ENCODE results near the gene PPP2R3C.
"Not testable (repeated sequence)": the region's sequence is repeated elsewhere in the genome, so short reads cannot be mapped to it uniquely, and the experiment has no call there.

The PPP2R3C gene

DNA sequence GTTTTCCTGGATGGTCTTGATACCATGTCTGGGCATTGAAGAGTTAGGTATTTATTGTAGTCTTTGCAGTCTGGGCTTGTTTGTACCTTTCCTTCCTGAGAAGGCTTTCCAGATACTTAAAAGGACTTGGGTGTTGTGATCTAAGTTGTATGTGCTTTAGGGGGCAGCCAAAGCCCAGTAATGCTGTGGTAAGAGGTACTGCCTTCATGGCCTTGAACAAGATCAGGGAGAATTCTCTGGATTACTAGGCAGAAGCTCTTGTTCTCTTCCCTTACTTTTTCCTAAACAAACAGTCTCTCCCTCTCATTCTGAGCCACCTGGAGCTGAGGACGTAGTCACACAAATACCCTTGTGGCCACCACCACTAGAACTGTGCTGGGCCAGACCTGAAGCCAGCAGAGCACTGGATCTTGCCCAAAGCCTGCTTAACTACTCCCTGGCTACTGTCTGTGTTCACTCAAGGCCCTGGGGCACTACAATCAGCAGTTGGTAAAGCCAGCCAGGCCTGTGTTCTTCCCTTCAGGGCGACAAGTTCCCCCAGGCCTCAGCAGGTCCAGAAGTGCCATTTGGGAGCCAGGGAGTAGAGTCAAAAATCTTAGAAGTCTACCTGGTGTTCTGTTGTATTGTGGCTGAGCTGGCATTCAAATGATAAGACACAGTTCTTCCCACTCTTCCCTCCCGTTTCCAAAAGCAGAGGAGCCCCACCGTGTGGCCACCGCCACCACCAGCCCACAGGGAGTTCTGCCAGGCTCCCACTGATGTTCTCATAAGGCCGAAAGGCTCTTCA is 11.9 kb upstream of the PPP2R3C start:
- no peak for FAIRE-seq
- DNase-seq (ENCODE audit: insufficient read length, low spot score): no peak

DNA sequence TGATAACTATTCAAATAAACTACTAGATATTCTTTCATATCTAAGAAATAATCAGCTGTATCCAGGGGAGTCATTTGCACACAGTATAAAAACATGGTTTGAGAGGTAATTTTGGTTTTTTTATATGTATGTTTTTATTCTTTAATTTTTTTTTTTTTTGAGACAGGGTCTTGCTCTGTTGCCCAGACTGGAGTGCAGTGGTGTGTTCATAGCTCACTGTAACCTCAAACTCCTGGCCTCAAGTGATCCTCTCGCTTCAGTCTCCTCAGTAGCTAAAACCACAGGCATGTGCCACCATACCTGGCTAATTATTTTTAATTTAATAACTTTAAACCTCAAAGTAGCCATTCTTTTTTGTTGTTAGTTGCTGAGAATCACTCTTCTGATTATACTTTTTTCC is 2.3 kb upstream of the PPP2R3C start:
- no peak for FAIRE-seq
- no peak for DNase-seq (ENCODE audit: insufficient read length, low spot score)

DNA sequence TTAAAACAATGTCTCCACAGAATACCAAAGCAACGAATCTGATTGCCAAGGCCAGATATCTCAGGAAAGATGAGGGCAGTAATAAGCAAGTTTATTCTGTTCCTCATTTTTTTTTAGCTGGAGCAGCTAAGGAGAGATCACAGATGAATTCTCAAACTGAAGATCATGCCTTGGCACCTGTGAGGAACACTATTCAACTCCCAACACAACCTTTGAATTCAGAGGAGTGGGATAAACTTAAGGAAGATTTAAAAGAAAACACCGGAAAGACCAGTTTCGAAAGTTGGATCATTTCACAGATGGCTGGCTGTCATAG is 1.6 kb upstream of the PPP2R3C start:
- no peak for FAIRE-seq
- no peak for DNase-seq (ENCODE audit: insufficient read length, low spot score)

DNA sequence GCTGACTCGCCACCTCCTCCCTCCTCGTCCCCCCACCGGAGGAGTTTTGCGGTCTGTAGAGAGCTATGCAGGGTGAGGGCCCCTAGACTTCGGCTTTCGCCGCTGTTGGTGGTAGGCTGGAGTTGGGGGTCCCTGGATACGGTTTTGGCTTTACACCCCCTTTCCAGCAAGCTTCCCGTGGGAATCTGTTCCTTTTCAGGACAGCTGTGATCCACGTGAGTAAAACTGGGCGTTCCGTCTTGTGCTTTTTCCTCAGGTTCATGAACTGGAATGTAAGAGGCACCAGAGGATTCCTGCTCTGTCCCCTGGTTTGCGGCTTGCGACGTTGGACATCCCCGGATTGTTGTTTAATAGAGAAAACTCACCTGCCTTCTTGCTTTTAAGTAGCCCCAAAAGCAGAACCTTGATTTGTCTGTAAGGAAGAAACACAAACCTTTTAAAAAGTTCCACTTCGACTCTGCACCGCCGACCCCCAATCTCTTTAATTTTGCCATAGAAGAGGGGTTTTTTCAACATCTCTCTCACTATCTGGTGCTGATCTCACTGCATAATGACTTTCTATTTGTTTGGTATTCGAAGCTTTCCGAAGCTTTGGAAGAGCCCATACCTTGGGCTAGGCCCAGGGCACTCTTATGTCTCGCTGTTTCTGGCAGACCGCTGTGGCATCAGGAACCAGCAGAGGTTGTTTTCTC is 1.1 kb upstream of the PPP2R3C start:
- DNase-seq (ENCODE audit: insufficient read length, low spot score): peak; percentile 27
- no peak for FAIRE-seq

DNA sequence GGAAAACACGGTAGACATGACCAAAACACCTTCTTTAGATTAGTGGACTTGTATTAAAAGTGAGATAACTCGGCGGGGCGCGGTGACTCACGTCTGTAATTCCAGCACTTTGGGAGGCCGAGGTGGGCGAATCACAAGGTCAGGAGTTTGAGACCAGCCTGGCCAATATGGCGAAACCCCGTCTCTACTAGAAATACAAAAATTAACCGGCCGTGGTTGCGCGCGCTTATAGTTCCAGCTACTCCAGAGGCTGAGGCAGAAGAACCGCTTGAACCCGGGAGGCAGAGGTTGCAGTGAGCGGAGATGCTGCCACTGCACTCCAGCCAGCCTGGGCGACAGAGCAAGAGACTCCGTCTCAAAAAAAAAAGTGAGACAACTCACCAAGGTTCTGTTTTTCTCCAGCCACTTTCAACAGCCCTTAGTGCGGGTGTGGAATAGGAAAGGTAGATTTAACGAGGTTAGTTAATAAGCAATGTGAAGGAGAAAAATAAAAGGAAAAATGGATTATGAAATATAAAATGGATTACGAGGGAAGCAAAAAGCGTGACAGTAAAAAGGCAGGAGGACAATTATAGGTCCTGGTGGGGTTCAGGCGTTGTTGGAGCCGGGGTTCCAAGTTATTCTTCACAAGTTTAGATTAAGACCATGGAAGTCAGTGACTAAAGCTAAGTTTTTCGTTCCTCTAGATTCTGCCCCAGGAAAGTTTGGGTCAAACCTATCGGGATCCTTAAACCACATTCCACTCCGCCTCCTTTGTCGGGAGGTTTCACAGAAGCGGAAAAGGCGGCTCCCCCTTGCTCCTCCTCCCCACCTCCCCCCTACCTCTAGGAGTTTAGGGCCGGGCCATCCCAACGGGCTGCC is 534 bp downstream of the PPP2R3C start:
- FAIRE-seq: no peak
- DNase-seq (ENCODE audit: insufficient read length, low spot score): no peak

DNA sequence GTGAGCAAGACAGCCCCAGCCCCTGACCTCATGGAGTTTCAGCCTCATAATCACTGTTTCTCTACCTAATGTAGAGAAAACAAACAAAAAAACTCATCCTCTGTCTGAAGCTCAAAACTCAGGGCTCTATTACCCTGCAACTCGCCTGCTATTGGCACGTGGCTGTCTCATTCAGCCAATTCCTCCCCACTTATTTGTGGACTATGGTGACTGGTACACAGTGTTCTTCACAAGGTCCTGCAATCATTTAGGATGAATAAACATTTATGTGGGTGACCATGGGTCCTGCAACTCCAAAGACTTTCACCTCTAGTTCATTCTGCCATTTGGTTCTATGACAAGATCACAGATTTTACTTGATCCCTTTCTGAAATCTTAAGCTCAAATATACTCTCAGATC is 4.7 kb downstream of the PPP2R3C start:
- FAIRE-seq (no peak), DNase-seq (ENCODE audit: insufficient read length, low spot score) (no peak)

DNA sequence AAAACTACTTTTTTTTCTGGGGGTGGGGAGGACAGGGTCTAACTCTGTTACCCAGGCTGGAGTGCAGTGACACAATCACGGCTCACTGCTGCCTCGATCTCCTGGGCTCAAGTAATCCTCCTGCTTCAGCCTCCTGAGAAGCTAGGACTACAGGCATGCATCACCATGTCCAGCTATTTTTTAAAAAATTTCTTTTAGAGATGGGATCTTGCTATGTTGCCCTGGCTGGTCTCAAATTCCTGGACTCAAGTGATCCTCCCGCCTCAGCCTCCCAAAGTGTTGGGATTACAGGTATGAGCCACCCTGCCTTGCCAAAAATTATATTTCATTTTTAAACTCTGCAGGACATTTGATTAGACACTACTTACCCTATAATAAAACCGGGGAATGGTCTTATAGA is 5.5 kb downstream of the PPP2R3C start:
- DNase-seq (ENCODE audit: insufficient read length, low spot score): no peak

DNA sequence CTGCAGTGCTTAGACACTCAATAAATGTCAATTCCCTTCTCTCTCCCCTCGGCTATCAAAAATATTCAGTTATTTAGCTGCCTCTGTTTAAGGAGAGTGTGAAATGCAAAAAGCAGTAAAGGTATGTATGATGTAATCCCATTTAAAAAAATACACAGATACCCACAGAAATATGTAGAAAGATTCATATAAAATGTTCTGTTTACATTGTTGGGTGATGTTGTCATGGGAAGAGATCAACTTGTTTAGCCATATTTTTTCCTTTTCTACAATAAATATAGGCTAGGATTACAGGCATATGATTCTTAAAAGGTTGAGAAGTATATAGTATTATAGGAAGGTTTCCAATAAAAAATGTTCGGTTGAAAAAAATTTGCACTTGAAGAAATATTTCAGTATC is 7.8 kb downstream of the PPP2R3C start:
- FAIRE-seq (no peak), DNase-seq (ENCODE audit: insufficient read length, low spot score) (peak; percentile 14)

More for the DNA sequence above, 5.5 kb downstream of the PPP2R3C start:
- FAIRE-seq: no peak

DNA sequence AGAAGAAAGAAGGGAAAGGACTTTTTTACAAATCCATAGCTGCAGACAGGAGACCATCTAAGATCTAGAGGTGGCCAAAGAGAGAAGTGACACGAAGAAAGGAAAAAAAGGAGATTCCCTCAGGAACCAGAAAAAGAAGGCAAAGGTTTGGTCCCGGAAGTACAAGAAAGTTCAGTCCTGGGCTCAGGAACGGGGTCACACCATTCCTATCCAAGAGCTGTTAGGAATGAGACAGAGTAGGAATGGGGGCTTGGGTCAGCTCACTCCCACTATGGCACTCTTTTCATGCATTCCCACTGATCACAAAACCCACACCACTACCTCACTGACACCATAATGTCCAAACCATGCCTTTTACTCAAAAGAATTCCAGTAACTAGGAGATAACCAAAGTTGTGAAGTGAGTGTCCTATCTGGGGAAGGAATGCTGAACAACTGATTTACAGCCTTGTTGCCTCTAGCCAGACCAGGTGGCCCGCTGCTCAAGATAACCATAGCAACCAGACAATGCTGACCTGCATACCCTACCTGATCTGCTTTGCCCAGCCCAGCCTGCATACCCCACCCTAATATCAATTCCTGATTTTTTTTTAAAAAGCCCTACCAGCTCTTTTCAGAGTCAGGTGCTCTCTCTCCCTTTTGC is 8.4 kb downstream of the PPP2R3C start:
- DNase-seq (ENCODE audit: insufficient read length, low spot score): no peak
- no peak for FAIRE-seq

DNA sequence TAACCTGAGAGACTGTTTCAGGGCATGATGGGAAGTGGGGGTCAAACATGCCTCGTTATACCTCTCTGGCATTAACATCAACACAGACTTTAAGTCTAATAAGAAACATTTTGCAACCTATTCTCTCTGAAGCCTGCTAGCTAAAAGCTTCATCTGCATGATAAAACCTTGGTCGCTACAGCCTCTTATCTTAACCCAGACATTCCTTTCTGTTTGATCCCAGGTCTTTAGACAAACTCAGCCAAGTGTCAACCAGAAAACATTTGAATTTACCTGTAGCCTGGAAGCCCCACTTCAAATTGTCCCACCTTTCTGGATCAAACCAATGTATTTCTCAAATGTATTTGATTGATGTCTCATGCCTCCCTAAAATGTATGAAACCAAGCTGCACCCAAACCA is 9.1 kb downstream of the PPP2R3C start:
- FAIRE-seq (no peak), DNase-seq (ENCODE audit: insufficient read length, low spot score) (no peak)

DNA sequence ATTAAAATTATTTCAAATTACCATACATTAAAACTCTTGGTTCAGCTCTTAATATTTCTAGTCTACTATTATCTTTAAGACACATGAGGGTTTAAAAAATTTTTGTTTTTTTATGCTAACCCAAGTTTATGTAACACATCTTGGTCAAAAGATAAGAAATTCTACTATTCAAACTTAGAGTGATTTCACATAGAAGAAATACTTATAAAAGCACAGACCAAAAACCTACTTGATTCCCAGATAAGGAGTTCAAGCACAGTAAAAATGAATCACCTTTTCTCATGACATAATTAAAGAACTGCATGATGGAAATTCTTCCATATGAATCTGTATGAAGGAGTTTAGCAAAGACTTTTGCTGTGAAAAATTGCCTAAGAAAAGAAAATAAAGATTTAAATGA is 13.9 kb downstream of the PPP2R3C start:
- FAIRE-seq (no peak), DNase-seq (ENCODE audit: insufficient read length, low spot score) (no peak)

DNA sequence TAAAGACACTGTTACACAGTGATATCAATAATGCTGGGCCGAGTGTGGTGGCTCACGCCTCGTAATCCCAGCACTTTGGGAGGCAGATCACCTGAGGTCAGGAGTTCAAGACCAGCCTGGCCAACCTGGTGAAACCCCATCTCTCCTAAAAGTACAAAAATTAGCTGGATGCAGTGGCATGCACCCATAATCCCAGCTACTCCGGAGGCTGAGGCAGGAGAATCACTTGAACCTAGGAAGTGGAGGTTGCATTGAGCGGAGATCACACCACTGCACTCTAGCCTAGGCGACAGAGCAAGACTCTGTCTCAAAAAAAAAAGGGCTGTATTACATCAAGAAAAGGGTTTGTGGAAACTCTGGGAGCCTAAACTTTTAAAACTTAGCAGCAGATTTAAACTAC is 27.1 kb downstream of the PPP2R3C start:
- not testable (repeated sequence) for FAIRE-seq; DNase-seq (ENCODE audit: insufficient read length, low spot score)

DNA sequence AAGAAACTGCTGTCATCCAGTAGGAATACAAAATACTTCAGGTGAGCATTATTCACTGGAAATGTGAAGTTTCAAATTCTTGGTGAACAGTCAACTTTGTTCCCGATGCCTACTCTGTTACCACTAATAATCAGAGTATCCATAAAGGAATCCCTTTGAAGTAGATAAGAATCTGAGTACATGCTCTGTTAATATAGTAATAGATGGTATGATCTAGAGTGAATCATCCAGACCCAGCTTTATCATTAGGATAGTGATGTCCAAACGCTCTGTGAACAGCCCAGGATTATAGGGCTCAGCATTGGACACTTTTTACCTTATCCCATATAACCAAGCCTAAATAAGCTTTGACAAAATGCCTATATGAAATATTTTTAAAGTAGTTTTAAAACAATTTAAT is 33.3 kb downstream of the PPP2R3C start:
- no peak for DNase-seq (ENCODE audit: insufficient read length, low spot score)

DNA sequence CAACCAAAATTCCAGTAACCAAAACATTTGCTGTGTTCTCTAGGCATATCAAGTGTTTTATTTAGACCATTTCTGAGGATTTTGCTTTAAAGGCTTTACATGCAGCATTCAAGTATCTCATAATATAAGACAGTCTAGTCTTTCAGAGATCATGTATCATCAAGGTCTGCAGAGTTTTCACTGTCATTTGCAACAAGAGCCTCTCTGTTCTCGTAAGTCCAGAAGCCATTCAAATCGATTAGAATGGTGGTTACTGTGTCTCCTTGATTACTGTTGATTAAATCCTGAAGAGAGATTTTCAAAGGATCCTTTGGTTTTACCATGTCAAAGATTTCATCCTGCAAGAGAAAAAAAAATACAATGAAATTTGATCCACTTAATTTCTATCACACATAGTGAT is 36.3 kb downstream of the PPP2R3C start:
- DNase-seq (ENCODE audit: insufficient read length, low spot score) (no peak), FAIRE-seq (no peak)

More for the DNA sequence above, 33.3 kb downstream of the PPP2R3C start:
- no peak for FAIRE-seq

DNA sequence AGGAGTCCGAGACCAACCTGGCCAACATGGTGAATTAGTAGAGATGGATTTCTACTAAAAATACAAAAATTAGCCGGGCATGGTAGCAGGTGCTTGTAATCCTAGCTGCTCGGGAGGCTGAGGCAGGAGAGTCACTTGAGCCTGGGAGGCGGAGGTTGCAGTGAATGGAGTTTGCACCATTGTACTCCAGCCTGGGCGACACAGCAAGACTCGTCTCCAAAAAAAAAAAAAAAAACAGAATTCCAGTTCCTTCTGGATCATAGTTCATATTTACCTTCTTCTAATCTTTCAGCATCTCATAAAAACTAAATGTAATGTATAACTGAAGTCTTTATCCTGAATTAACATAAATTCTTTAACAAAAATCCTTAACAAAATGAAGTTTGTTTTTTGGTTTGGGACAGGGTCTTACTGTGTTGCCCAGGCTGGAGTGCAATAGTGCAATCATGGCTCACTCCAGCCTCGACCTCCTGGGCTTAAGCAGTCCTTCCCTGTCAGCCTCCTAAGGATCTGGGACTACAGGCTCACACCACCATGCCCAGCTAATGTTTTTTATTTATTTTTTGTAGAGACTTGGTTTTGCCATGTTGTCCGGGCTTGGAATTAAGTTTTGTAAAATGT is 38.1 kb downstream of the PPP2R3C start:
- no peak for FAIRE-seq
- DNase-seq (ENCODE audit: insufficient read length, low spot score): no peak

DNA sequence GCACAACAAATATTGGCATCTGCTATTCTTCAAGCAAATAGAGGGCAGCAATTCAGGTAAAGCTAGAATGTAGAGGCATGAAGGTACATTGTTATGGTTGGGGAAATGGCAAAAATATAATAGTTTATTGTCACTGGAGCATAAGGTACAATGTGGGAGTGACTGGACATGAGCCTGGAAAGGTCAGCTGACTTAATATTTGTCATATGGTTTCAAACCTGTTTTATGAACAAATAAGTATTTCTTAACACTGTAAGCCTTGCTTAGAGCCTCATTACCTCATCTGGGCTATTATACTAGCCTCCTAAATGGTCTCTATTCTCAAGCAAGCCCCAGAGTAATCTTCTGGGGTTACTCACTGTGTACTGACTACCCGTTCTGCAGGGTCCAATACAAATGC is 42.0 kb downstream of the PPP2R3C start:
- no peak for FAIRE-seq
- no peak for DNase-seq (ENCODE audit: insufficient read length, low spot score)

DNA sequence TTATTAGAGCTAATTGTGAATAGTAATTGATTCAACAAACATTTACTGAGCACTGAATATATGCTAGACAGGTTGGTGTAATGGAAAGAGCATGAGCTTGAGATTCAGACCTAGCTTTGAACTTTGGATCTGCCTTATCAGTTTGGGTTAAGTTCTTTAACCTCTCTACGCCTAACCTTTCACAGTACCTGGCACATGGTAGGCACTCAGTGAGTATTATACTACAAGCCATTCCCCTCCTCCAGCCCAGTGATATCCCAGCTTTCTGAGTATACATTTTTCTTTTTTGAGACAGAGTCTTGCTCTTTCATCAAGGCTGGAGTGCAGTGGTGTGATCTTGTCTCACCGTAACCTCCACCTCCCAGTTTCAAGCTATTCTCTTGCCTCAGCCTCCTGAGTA is 43.7 kb downstream of the PPP2R3C start:
- FAIRE-seq (no peak), DNase-seq (ENCODE audit: insufficient read length, low spot score) (no peak)

DNA sequence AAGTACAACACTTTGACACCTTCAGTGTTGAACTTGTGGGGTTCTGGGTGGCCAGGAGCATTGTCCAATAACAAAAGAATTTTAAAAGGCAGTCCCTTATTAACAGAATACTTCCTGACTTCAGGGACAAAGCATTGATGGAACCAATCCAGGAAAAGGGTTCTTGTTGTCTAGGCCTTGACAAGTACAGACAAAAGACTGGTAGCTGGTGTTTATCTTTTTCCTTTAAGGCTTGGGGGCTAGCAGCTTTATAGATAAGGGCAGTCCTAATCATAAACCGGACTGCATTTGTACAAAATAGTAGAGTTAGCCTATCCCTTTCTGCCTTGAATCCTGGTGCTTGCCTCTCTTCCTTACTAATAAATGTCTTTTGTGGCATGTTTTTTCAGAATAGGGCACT is 48.3 kb downstream of the PPP2R3C start:
- no peak for FAIRE-seq
- DNase-seq (ENCODE audit: insufficient read length, low spot score): no peak

DNA sequence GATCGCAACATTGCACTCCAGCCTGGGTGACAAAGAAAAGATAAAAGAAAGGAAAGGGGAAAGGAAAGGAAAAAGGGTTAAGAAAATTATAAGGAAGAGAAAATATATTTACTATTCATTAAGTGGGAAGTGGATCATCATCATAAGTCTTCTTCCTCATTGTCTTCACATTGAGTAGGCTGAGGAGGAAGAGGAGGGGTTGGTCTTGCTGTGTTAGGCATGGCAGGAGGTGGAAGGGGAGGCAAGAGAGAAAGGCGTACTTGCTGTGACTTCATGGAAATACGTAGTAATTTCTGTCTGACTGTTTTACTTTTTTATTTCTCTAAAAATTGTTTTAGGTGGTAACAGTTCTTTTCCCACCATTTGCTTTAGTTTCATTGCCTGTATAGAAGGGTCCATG is 49.6 kb downstream of the PPP2R3C start:
- DNase-seq (ENCODE audit: insufficient read length, low spot score): no peak
- FAIRE-seq: no peak

DNA sequence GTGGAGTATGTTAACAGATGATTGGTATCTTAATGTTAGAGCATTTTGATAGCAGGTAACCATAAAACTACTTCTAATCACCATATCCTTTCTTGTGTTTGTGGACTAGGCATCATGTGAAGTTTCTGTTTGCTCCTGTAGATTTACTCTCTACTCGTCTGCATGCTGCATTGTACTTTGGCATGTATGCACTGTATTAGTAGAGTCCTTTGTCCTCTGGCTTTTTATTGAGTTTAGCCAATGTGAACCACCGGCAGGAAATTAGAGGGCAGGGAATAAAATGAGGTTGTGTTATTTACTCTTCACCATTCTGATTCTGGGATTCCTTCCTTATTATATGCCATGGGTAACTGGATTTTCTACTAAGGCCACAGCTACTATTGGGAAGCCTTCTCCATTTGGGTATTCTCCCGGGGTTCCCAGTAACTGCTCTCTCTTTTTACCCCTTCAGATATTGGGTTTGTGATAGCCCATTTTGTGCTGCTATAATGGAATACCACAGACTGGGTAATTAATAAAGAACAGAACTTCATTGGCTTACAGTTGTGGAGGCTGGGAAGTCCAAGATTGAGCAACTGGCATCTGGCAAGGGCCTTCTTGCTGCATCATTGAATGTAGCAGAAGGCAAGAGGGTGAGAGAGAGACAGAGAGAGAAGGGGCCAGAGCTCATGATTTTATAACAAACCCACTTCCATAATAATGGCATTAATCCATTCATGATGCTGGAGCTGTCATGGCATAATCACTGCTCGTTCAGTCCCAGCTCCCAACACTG is 53.4 kb downstream of the PPP2R3C start:
- FAIRE-seq: no peak

More for the DNA sequence above, 53.4 kb downstream of the PPP2R3C start:
- DNase-seq (ENCODE audit: insufficient read length, low spot score): no peak
